Raji (cell line): ENCODE measurements around the gene KRCC1.

ENCODE experiments used
- POLR2A ChIP-seq: IDR thresholded peaks from 2 replicates; pipeline ENCODE4 v1.6.1; 2011; ENCODE audit warnings: low read depth, low read length, control low read depth; ENCODE audit not compliant: insufficient read depth

KRCC1 gene

DNA sequence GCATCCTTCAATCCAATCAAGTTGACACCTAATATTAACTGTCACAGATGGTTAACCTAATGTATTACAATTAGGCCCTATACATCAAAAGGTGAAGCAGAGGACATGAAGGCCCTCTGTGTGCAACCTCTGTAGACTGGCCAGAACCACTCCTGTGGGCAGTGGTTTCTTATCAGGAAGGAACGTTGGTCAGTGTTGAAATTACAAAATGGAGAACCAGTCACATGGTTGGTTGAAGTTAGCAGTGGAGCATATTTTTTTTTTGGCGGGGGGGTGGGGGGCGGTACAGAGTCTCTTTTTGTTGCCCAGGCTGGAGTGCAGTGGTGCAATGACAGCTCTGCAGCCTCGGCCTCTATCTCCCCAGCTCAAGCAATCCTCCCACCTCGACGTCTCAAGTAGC is 59.0 kb downstream of the KRCC1 start:
- no peak for TF ChIP-seq POLR2A

DNA sequence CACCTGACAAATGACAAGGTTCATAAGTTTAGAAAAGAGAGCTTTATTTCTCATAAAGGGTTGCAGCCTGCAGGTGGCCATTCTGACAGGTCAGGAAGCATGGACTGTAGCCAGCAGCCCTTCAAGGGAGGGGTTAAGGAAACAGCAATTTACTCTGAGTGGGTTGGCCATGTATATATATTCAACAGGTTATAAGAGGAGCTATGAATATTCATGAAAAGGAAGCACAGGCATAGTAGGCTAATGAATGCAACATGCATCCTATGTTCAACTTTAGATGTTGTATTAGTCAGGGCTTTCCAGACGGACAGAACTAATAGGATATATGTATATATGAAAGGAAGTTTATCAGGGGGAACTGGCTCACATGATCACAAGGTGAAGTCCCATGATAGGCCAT is 59.8 kb downstream of the KRCC1 start:
- no peak for TF ChIP-seq POLR2A
